Fibroblast of lung (primary cell): ENCODE measurements around the gene NF1. TPM values are rescaled to one million over a fixed set of nuclear protein-coding genes. Genes with fewer than 3 reads are reported as not detected.
"Not testable (repeated sequence)": the region's sequence is repeated elsewhere in the genome, so short reads cannot be mapped to it uniquely, and the experiment has no call there.

Experiments used
- DNase-seq, 2 donors: peaks; one replicate each; pipeline versions ENCODE4 v3.0.0 to v3.0.0-alpha.2; 2010; ENCODE audit warnings: low read depth in 2 of 2
- H2AFZ ChIP-seq: 2 replicates; pipeline ENCODE4 v1.5.1; 2012; ENCODE audit warnings: low read length, control low read depth, inconsistent platforms
- H3K27ac ChIP-seq: 2 replicates; pipeline ENCODE4 v1.5.1; 2011; ENCODE audit warnings: low read length, control low read depth; ENCODE audit not compliant: insufficient read depth
- H3K27me3 ChIP-seq: 2 replicates; pipeline ENCODE4 v1.5.1; 2011; ENCODE audit warnings: mild to moderate bottlenecking, low read length; ENCODE audit not compliant: control insufficient read depth, insufficient read depth
- H3K36me3 ChIP-seq: 2 replicates; pipeline ENCODE4 v1.5.1; 2011; ENCODE audit warnings: low read length; ENCODE audit not compliant: control insufficient read depth, insufficient read depth
- H3K4me1 ChIP-seq: 2 replicates; pipeline ENCODE4 v1.5.1; 2011; ENCODE audit warnings: low read length; ENCODE audit not compliant: control insufficient read depth, insufficient read depth; ENCODE audit errors: extremely low read depth
- H3K4me2 ChIP-seq: 2 replicates; pipeline ENCODE4 v1.5.1; 2011; ENCODE audit warnings: low read length, control low read depth; ENCODE audit not compliant: insufficient read depth; ENCODE audit errors: extremely low read depth
- H3K4me3 ChIP-seq, 4 experiments: fragments of 200-600 bp in 1 of 4; sonication (generic) in 1 of 4; replicated peaks in 1 of 4; 2 replicates each; pipeline ENCODE4 v1.5.1; 2011 to 2016; ENCODE audit warnings: low read length in 4 of 4, low read depth in 3 of 4, mild to moderate bottlenecking in 3 of 4, control low read depth in 2 of 4, inconsistent platforms in 1 of 4, mixed read lengths in 1 of 4; ENCODE audit not compliant: insufficient read depth in 1 of 4; ENCODE audit errors: control extremely low read depth in 1 of 4
- H3K79me2 ChIP-seq: 2 replicates; pipeline ENCODE4 v1.5.1; 2012; ENCODE audit warnings: mild to moderate bottlenecking, low read length, inconsistent platforms; ENCODE audit not compliant: control insufficient read depth, insufficient read depth
- H3K9ac ChIP-seq: 2 replicates; pipeline ENCODE4 v1.5.1; 2011; ENCODE audit warnings: mild to moderate bottlenecking, low read length, control low read depth; ENCODE audit not compliant: insufficient read depth
- H3K9me3 ChIP-seq: 2 replicates; pipeline ENCODE4 v1.5.1; 2012; ENCODE audit warnings: low read depth, low read length; ENCODE audit not compliant: control insufficient read depth, insufficient read depth
- H4K20me1 ChIP-seq: 2 replicates; pipeline ENCODE4 v1.5.1; 2011; ENCODE audit warnings: low read length; ENCODE audit not compliant: control insufficient read depth, insufficient read depth; ENCODE audit errors: extremely low read depth
- CTCF ChIP-seq, 2 donors: IDR thresholded peaks in 1 of 2; conservative IDR thresholded peaks in 1 of 2; 1 replicate in 1 of 2; 2 replicates in 1 of 2; pipeline ENCODE4 v1.5.1; 2011 to 2012; ENCODE audit warnings: low read length in 2 of 2, control low read depth in 1 of 2, inconsistent platforms in 1 of 2, low read depth in 1 of 2, mild to moderate bottlenecking in 1 of 2
- EZH2 ChIP-seq: IDR thresholded peaks from 2 replicates; pipeline ENCODE4 v1.5.1; 2012; ENCODE audit warnings: low read length, control low read depth, mild to moderate bottlenecking; ENCODE audit errors: missing control alignments
- polyA plus RNA-seq, 2 donors: library from polyadenylated mRNA; depleted of rRNA in 1 of 2; stranded (reverse) in 1 of 2; unstranded in 1 of 2; fragments of >200 nt; gene quantifications; 2 replicates each; pipeline ENCODE4 v1.2.1, GENCODE V29; 2011 to 2012; ENCODE audit warnings: missing spikeins in 1 of 2
- total RNA-seq: library from RNA; depleted of rRNA; stranded (reverse); fragments of >200 nt; gene quantifications from 2 replicates; pipeline ENCODE4 v1.2.1, GENCODE V29; 2014

NF1 gene
- total and polyA plus RNA-seq, 2 donors (not counting 1 experiment from before 2014, with no cell fraction given), result 52.8 to 78.8 TPM

DNA sequence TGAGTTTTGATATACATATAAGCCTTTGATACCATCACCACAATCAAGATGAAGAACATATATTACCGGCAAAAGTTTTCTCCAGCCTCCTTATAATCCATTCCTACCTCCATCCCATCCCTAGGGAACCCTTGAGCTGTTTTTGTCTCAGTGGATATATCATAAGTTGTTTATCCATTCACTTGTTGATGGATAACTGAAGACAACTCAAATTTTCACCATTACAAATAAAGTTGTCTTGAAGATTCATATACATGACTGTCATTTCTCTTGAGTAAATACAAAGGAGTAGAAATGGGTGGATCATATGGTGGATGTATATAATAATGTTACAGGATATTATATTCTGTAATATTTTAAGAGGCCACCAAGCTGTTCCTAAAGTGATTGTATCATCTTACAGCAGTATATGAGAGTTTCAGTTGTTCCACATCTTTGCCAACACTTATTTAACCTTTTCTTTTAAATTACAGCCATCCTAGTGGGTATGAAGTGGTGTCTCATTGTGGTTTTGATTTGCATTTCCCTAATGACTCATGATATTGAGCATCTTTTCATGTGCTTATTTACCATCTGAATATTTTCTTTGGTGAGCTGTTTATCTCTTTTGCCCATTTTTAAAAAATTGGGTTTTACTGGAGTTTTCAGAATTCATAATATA is 17.4 kb downstream of the NF1 start:
- H4K20me1 ChIP-seq, result no peaks in the 10 kb centered on the region
- peaks cover 2% of the 10 kb centered on the region for H3K4me1 ChIP-seq
- H3K36me3 ChIP-seq, result no peaks in the 10 kb centered on the region
- H3K9ac ChIP-seq, result no peak overlapping the region
- no peaks in the 10 kb centered on the region for H3K9me3 ChIP-seq
- peak in 1 of 2 donors; percentile 39 for DNase-seq
- peaks cover 61% of the 10 kb centered on the region for H3K79me2 ChIP-seq
- H3K27me3 ChIP-seq, result no peaks in the 10 kb centered on the region
- H3K27ac ChIP-seq, result no peak overlapping the region
- H3K4me2 ChIP-seq, result no peak overlapping the region
- TF ChIP-seq EZH2, result no peak
- no peak for TF ChIP-seq CTCF (conservative IDR thresholded peaks at IDR 0.05 in 1 of 2, IDR thresholded peaks at IDR 0.05 in 1 of 2; ENCODE audit: low read depth in 1 of 2, low read length in 2 of 2)
- H3K4me3 ChIP-seq, result no peak overlapping the region
- H2AFZ ChIP-seq, result no peak overlapping the region

GRCh38 chr17:31113368-31113767 is 18.6 kb downstream of the NF1 start:
- H3K4me1 ChIP-seq, H3K4me3 ChIP-seq, H3K4me2 ChIP-seq, H4K20me1 ChIP-seq, H3K27me3 ChIP-seq, H3K36me3 ChIP-seq, H2AFZ ChIP-seq, H3K9me3 ChIP-seq, H3K27ac ChIP-seq, H3K9ac ChIP-seq: not testable (repeated sequence)
- DNase-seq, result peak; percentile 66 to 79
- peaks cover 52% of the 10 kb centered on the region for H3K79me2 ChIP-seq

DNA sequence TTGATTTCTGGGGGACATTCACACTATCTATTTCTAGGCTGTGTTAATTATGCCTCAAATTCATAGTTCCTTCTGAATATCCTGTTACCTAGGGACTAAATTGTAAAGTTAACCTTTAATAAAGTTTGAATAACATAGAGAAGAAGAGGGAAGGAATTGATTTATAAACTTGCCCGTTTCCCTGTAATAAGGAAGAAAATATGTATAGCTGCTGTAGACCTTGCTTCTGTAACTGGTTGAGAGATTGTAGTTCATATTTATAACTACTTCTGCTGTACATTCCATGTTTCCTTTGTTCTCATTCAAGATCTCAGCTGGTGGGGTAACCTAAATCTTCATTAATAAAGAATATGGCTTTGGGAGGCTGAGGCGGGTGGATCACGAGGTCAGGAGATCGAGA is 19.2 kb downstream of the NF1 start:
- no peaks in the 10 kb centered on the region for H3K36me3 ChIP-seq
- no peak overlapping the region for H2AFZ ChIP-seq
- no peaks in the 10 kb centered on the region for H4K20me1 ChIP-seq

GRCh38 chr17:31114956-31115555 is 20.3 kb downstream of the NF1 start:
- Histone ChIP-seq H3K4me2 (no peak overlapping the region), H3K9me3 (no peaks in the 10 kb centered on the region), H3K4me1 (peaks cover 2% of the 10 kb centered on the region), H3K27me3 (no peaks in the 10 kb centered on the region), H3K4me3 (no peak overlapping the region), H2AFZ (no peak overlapping the region), H4K20me1 (no peaks in the 10 kb centered on the region), H3K27ac (no peak overlapping the region), H3K9ac (no peak overlapping the region), H3K79me2 (peaks cover 45% of the 10 kb centered on the region), H3K36me3 (no peaks in the 10 kb centered on the region)
- DNase-seq, result peak in 1 of 2 donors; percentile 70
- no peak for TF ChIP-seq EZH2
- TF ChIP-seq CTCF (conservative IDR thresholded peaks at IDR 0.05 in 1 of 2, IDR thresholded peaks at IDR 0.05 in 1 of 2; ENCODE audit: low read depth in 1 of 2, low read length in 2 of 2), result no peak

More for the DNA sequence above, 19.2 kb downstream of the NF1 start:
- no peaks in the 10 kb centered on the region for H3K9me3 ChIP-seq
- no peak for DNase-seq
- peaks cover 51% of the 10 kb centered on the region for H3K79me2 ChIP-seq
- no peak overlapping the region for H3K9ac ChIP-seq
- H3K27ac ChIP-seq, result no peak overlapping the region
- TF ChIP-seq EZH2, result no peak
- no peaks in the 10 kb centered on the region for H3K27me3 ChIP-seq
- H3K4me3 ChIP-seq, result no peak overlapping the region
- H3K4me1 ChIP-seq, result peaks cover 2% of the 10 kb centered on the region
- H3K4me2 ChIP-seq, result no peak overlapping the region
